Subcutaneous abdominal adipose tissue (tissue), 5 donors: ENCODE data around the gene MZT2B.
"Not testable (repeated sequence)": the region's sequence is repeated elsewhere in the genome, so short reads cannot be mapped to it uniquely, and the experiment has no call there.

Experiments used
- H3K27ac ChIP-seq: one replicate; pipeline ENCODE4 v1.7.0; 2013; ENCODE audit warnings: low read depth, mild to moderate bottlenecking, inconsistent platforms, low read length, moderate library complexity
- H3K27me3 ChIP-seq, 5 donors: one replicate each; pipeline ENCODE4 v1.7.0; 2013; ENCODE audit warnings: low read length in 5 of 5, inconsistent platforms in 1 of 5; ENCODE audit not compliant: control insufficient read depth in 5 of 5, insufficient read depth in 4 of 5
- H3K36me3 ChIP-seq, 5 donors: one replicate each; pipeline ENCODE4 v1.7.0; 2013; ENCODE audit warnings: low read length in 5 of 5; ENCODE audit not compliant: control insufficient read depth in 5 of 5, insufficient read depth in 5 of 5
- H3K4me1 ChIP-seq, 5 donors: one replicate each; pipeline ENCODE4 v1.7.0; 2013; ENCODE audit warnings: low read length in 5 of 5, mild to moderate bottlenecking in 3 of 5, moderate library complexity in 1 of 5; ENCODE audit not compliant: control insufficient read depth in 5 of 5, insufficient read depth in 5 of 5
- H3K4me3 ChIP-seq, 5 donors: one replicate each; pipeline ENCODE4 v1.7.0; 2013; ENCODE audit warnings: low read length in 5 of 5, low read depth in 1 of 5
- H3K9ac ChIP-seq, 5 donors: one replicate each; pipeline ENCODE4 v1.7.0; 2013; ENCODE audit warnings: low read length in 5 of 5, mild to moderate bottlenecking in 4 of 5, moderate library complexity in 3 of 5
- H3K9me3 ChIP-seq, 5 donors: one replicate each; pipeline ENCODE4 v1.7.0; 2013; ENCODE audit warnings: low read length in 5 of 5; ENCODE audit not compliant: control insufficient read depth in 5 of 5
- donor health status: healthy.
- donor health status: healthy.
- donor health status: healthy.
- donor health status: healthy.
- donor health status: healthy.

MZT2B gene

DNA sequence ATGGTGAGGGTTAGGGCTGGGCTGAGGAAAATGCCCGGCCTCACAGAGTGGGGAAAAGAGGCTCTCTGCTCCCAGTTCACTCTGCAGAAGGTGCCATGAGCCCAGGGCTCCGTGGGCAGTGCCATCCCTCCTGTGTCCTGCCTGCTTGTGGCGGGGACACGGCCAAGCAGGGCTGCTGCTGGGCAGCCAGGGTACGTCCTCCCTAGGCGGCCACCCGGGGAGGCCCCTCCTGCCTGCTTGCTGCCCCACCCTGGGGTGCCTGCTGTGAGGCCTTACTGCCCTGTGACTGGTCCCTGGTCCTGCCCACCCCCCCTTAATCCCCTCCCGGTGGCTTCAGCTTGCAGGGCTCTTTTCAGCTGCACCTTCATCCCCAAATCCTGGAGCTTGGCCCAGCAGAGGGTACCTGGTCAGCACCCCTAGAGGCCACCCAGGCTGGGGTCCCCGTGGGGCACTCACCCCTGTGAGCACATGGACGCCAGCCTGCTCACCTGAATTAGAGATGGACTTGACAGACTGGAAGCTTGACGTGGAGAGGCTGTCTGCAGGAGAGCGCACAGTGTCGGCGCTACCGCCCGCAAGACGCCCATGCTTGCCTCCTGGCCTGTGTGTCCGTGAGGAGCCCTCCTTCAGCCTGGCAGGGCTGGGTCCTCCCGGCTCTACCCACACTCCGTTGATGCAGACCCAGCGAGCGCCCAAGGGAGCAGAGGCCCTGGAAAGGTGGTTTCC lies 40.3 kb upstream of the MZT2B start:
- H3K4me1 ChIP-seq, H3K36me3 ChIP-seq, H3K27me3 ChIP-seq, H3K9me3 ChIP-seq, H3K27ac ChIP-seq, H3K4me3 ChIP-seq, H3K9ac ChIP-seq: not testable (repeated sequence)

DNA sequence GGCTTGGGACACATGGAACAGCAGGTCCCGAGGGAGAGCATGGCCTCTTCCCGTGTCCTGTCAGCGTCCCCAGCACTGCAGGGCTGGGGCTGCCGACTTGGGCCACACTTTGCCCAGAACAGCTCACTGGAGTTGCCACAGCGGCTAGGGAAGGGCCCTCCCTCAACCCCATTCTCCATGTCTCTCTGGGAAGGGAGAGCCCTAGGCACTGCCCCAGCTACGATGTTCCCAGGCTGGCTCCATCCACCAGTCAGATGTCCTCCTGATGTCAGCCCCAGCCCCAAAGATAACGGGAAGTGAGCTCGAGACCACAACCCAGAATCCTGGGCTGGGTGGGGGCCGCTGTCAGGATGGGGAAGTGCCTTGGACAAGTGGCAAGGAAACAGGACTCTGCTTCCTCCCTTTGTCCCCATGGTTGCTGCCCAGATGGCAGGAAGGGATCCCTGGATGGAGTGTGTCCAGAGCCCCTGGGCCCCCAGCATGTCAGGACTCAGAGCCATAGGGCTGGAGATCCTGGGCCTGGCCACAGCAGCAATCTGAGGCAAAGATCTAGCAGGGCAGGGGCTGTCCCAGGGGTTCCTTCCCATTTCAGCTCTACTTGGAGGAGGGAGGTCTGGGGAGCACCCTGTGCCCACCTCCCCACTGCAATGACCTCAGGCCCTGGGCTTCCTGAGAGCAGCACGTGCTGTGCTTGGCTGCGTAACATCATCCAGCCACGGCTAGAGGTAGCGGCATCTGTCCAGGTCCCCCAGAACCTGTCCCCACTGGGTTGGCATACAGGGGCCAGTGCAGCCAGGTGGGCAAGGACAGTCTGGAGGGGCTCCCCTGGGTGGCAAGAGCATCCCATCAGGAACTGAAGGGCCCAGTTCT lies 39.4 kb upstream of the MZT2B start:
- not testable (repeated sequence) for H3K9me3 ChIP-seq, H3K27me3 ChIP-seq, H3K4me1 ChIP-seq, H3K9ac ChIP-seq, H3K27ac ChIP-seq, H3K36me3 ChIP-seq, H3K4me3 ChIP-seq

DNA sequence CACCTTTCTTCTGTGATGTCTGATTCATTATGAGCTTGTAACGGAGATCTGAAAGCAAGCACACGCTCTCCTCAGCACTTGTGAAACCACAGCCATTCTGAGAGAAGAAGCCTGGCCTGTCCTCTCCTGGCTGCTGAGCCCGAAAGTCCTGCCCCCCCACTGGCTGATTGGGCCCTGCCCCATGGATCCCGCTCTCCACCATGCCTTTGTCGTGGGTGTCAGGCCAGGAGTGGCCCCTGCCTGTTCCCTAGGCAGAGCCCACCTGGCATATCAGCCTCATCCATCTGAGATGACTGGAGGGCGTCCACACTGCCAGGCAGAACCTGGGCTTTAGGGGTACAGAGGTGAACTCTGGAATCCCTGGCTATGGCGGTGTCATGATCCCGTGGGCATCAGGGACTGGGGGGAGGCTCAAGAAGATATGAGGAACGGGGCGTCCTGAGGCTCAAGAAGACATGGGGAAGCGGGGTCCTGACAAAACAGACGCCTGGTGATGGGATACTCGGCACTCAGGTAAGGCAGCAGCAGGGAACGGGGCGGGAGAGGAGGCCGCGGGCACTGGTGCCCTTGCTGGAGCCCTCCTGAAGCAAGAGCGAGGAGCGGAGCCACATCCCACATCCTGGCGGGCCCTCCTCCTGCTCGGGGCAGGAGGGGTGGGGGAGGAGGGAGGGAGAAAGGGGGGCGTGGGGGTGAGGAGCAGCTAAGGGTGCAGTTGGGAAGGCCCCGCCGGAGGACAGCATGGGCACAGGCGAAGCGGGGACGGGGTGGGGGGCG lies 38.6 kb upstream of the MZT2B start:
- not testable (repeated sequence) for H3K9me3 ChIP-seq, H3K9ac ChIP-seq, H3K27me3 ChIP-seq, H3K36me3 ChIP-seq, H3K27ac ChIP-seq, H3K4me3 ChIP-seq, H3K4me1 ChIP-seq

DNA sequence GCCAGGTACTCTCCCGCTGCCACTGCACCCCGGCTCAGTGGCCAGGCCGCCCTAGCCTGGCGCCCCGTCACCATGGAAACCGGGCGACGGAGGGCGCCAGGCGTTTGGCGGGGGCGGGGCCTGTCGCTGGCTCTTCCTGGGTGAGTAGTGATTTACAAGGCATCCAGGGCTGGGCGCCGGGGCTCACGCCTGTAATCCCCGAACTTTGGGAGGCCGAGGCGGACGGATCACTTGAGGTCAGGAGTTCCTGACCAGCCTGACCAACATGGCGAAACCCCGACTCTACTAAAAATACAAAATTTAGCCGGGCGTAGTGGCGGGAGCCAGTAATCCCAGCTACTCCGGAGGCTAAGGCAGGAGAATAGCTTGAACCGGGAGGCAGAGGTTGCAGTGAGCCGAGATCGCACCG lies 37.1 kb upstream of the MZT2B start, which contains the start of gene CCDC74B:
TSS of gene CCDC74B (minus strand) at position 107 of the 409 bp plus-strand sequence. CDS start 116 bp downstream, outside the sequence.
- peak within 1 kb of the TSS in 3 of 5 donors; percentile 17 to 37 (median 31) for H3K4me3 ChIP-seq
- not testable (repeated sequence) for H3K9ac ChIP-seq, H3K9me3 ChIP-seq, H3K27me3 ChIP-seq, H3K36me3 ChIP-seq, H3K4me1 ChIP-seq, H3K27ac ChIP-seq

- not testable (repeated sequence) for H3K9me3 ChIP-seq, H3K4me1 ChIP-seq, H3K27me3 ChIP-seq, H3K4me3 ChIP-seq, H3K9ac ChIP-seq, H3K27ac ChIP-seq
- peaks cover 0 to 19% (median 18%) of the 10 kb centered on the region in 5 donors for H3K36me3 ChIP-seq
Observed at GRCh38 chr2:130148515-130148914, 33.5 kb upstream of the MZT2B start.

DNA sequence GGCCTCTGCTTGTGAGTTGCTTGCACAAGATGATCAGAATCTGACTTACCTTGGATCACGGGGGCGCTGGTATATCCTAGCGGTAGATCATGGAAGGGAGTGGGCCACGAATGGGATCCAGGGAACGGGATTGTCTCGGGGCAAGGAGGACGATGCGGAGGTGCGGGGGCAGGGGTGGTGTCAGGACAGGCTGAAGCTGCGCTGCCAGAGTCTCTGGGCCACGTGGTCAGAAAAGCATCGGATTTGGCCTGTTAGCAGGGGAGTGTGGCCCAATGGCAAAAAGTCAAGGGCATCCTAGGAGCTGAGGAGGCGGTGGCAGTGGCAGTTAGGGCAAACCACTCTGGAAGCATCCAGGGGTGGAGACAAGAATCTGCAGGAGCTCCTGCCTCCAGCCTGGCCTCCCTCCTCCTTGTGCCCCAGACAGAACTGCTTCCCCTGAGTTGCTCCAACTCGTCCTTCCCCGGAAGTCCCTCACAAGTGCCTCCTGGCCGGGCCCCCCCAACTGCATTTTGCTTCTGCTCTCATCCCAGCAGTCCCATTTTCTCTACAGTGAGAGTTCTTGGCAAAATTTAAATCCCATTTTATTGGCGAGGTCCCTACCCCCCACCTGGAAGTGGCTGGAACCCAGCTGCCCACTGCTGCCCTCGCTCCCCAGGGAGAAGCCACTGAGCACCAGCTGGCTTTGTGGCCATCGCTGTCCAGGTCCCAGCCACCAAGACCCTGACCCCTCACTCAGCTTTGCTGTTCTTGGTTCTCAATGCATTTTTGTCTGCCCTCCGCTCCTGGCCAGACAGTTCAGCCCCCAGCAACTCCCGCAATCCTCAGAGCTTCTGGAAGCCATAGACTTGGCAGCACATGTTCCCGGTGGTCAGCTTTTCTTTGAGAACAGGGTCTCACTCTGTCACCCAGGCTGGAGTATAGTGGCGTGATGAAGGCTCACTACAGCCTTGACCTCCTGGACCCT lies 31.6 kb upstream of the MZT2B start:
- H3K4me1 ChIP-seq = no peaks in the 10 kb centered on the region
- H3K9me3 ChIP-seq = no peaks in the 10 kb centered on the region
- H3K27ac ChIP-seq = no peak overlapping the region

GRCh38 chr2:130151145-130151512 lies 30.9 kb upstream of the MZT2B start:
- not testable (repeated sequence) for H3K27me3 ChIP-seq, H3K4me1 ChIP-seq, H3K9me3 ChIP-seq, H3K4me3 ChIP-seq, H3K27ac ChIP-seq, H3K9ac ChIP-seq
- peaks cover 0 to 40% (median 34%) of the 10 kb centered on the region in 5 donors for H3K36me3 ChIP-seq

More for the DNA sequence above, 31.6 kb upstream of the MZT2B start:
- Histone ChIP-seq H3K9ac (no peak overlapping the region), H3K4me3 (no peak overlapping the region), H3K36me3 (peaks cover 0 to 38% (median 34%) of the 10 kb centered on the region in 5 donors), H3K27me3 (no peaks in the 10 kb centered on the region)

GRCh38 chr2:130152136-130152815 lies 29.8 kb upstream of the MZT2B start:
- H3K4me3 ChIP-seq, H3K27me3 ChIP-seq, H3K9me3 ChIP-seq, H3K9ac ChIP-seq, H3K27ac ChIP-seq, H3K4me1 ChIP-seq: not testable (repeated sequence)
- peaks cover 0 to 45% (median 34%) of the 10 kb centered on the region in 5 donors for H3K36me3 ChIP-seq
